Activated CD4-positive, alpha-beta memory T cell treated with anti-CD3 and anti-CD28 coated beads, Interleukin-2, amount 10 ng/mL, durations not matched to agents 7 days and 5 days (primary cell): Measurements from ENCODE around the gene WDFY3. TPM values are rescaled to one million over a fixed set of nuclear protein-coding genes. Genes with fewer than 3 reads are reported as not detected.

Source experiments
- CTCF ChIA-PET: fragments of 350-600 bp; sonication (Branson Sonifier 250); formaldehyde crosslinking; loops from one replicate; lab custom pipeline; 2021; ENCODE audit warnings: antibody characterized with exemption, inconsistent platforms; lab: Charles Lee
- POLR2A ChIA-PET: fragments of 350-600 bp; sonication (Branson Sonifier 250); formaldehyde crosslinking; loops from one replicate; lab custom pipeline; 2021; ENCODE audit warnings: antibody characterized with exemption; lab: Charles Lee
- DNase-seq: peaks from one replicate; pipeline ENCODE4 v3.0.0-alpha.2; 2020
- H3K27ac Mint-ChIP-seq: one replicate; pipeline ENCODE4 v1.8.0; 2021; ENCODE audit warnings: mild to moderate bottlenecking, mixed read lengths
- H3K27me3 Mint-ChIP-seq: one replicate; pipeline ENCODE4 v1.8.0; 2021; ENCODE audit warnings: mixed read lengths
- H3K36me3 Mint-ChIP-seq: one replicate; pipeline ENCODE4 v1.8.0; 2021; ENCODE audit warnings: low read depth, mixed read lengths
- H3K4me1 Mint-ChIP-seq: one replicate; pipeline ENCODE4 v1.8.0; 2021; ENCODE audit warnings: mixed read lengths
- H3K4me3 Mint-ChIP-seq: one replicate; pipeline ENCODE4 v1.8.0; 2021; ENCODE audit warnings: mild to moderate bottlenecking, mixed read lengths
- H3K9me3 Mint-ChIP-seq: one replicate; pipeline ENCODE4 v1.8.0; 2021; ENCODE audit warnings: mixed read lengths
- total RNA-seq, 2 experiments: library from RNA; stranded (reverse); gene quantifications; one replicate each; pipeline ENCODE4 v1.2.3, GENCODE V29; 2021

Gene WDFY3
- total RNA-seq, 2 experiments from 2014 or later, result 1.4 to 1.5 TPM

GRCh38 chr4:84639145-84639544, 327.3 kb downstream of the WDFY3 start:
- no peak for DNase-seq

DNA sequence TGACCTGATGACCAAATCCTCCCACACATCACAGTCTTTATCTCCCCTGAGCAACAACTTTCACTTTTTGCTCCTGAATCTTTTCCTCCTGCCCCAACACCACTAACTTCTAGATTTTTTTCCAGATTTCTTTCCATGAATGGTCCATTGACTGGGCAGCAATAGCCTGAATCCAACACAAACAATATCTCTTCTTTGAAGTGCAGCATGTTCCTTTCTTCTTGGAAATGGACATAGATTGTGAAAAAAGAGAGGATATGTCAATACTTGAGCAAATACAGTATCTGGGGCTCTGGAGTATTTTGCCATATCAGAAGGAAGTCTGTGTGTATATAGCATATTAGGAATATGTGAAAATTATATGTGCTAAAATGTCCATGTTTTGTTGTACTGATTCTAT, 328.4 kb downstream of the WDFY3 start:
- Mint-ChIP-seq H3K4me1 (no peaks in the 10 kb centered on the region), H3K9me3 (peaks cover 3% of the 10 kb centered on the region), H3K4me3 (no peak overlapping the region), H3K27me3 (no peaks in the 10 kb centered on the region), H3K27ac (no peak overlapping the region), H3K36me3 (no peaks in the 10 kb centered on the region)
- ChIA-PET CTCF (no interaction called here), POLR2A (no interaction called here)
- DNase-seq, result no peak

More at GRCh38 chr4:84639145-84639544, 327.3 kb downstream of the WDFY3 start:
- H3K27me3 Mint-ChIP-seq, result no peaks in the 10 kb centered on the region
- H3K4me3 Mint-ChIP-seq, result no peak overlapping the region
- H3K27ac Mint-ChIP-seq, result no peak overlapping the region
- no peaks in the 10 kb centered on the region for H3K36me3 Mint-ChIP-seq
- H3K9me3 Mint-ChIP-seq, result peaks cover 3% of the 10 kb centered on the region
- ChIA-PET POLR2A (no interaction called here), CTCF (no interaction called here)
- H3K4me1 Mint-ChIP-seq, result no peaks in the 10 kb centered on the region

GRCh38 chr4:84634961-84635360, 331.5 kb downstream of the WDFY3 start:
- ChIA-PET POLR2A (no interaction called here), CTCF (no interaction called here)
- no peaks in the 10 kb centered on the region for H3K4me1 Mint-ChIP-seq
- no peak overlapping the region for H3K27ac Mint-ChIP-seq
- H3K4me3 Mint-ChIP-seq, result no peak overlapping the region
- peaks cover 3% of the 10 kb centered on the region for H3K9me3 Mint-ChIP-seq
- no peaks in the 10 kb centered on the region for H3K27me3 Mint-ChIP-seq
- DNase-seq, result no peak
- no peaks in the 10 kb centered on the region for H3K36me3 Mint-ChIP-seq

DNA sequence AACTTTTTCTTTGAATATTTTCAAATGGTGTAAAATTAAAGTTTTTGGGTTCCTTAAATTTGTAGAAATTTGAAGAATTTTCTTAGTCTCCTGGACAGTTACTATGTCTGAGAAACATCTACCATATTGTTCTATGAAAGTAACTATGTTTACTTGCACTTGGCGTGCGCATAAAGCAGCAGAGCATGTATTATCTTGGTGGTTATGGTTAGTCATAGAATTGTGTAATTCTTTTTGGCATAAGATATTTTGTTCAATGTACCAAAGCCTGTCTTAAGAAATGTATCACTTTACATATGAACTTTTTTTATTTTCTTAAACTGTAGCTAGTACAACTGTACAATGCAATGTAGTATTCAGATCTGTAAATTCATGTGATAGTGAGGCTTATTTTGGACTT, 334.4 kb downstream of the WDFY3 start:
- CTCF ChIA-PET, result no interaction called here
- Mint-ChIP-seq H3K27me3 (no peaks in the 10 kb centered on the region), H3K9me3 (peaks cover 3% of the 10 kb centered on the region)

GRCh38 chr4:84631573-84631972, 334.9 kb downstream of the WDFY3 start:
- peaks cover 3% of the 10 kb centered on the region for H3K9me3 Mint-ChIP-seq
- no peak overlapping the region for H3K4me3 Mint-ChIP-seq
- ChIA-PET POLR2A (no interaction called here), CTCF (no interaction called here)
- no peak for DNase-seq
- H3K27ac Mint-ChIP-seq, result no peak overlapping the region
- no peaks in the 10 kb centered on the region for H3K27me3 Mint-ChIP-seq
- no peaks in the 10 kb centered on the region for H3K36me3 Mint-ChIP-seq
- no peaks in the 10 kb centered on the region for H3K4me1 Mint-ChIP-seq

More for the DNA sequence above, 334.4 kb downstream of the WDFY3 start:
- Mint-ChIP-seq H3K36me3 (no peaks in the 10 kb centered on the region), H3K4me1 (no peaks in the 10 kb centered on the region), H3K4me3 (no peak overlapping the region), H3K27ac (no peak overlapping the region)
- POLR2A ChIA-PET, result no interaction called here
- DNase-seq, result no peak

GRCh38 chr4:84626673-84627072, 339.8 kb downstream of the WDFY3 start:
- Mint-ChIP-seq H3K27ac (no peak overlapping the region), H3K4me3 (no peak overlapping the region), H3K27me3 (no peaks in the 10 kb centered on the region), H3K36me3 (no peaks in the 10 kb centered on the region), H3K9me3 (no peaks in the 10 kb centered on the region), H3K4me1 (no peaks in the 10 kb centered on the region)
- DNase-seq, result no peak
- POLR2A ChIA-PET, result no interaction called here
- CTCF ChIA-PET, result no interaction called here

DNA sequence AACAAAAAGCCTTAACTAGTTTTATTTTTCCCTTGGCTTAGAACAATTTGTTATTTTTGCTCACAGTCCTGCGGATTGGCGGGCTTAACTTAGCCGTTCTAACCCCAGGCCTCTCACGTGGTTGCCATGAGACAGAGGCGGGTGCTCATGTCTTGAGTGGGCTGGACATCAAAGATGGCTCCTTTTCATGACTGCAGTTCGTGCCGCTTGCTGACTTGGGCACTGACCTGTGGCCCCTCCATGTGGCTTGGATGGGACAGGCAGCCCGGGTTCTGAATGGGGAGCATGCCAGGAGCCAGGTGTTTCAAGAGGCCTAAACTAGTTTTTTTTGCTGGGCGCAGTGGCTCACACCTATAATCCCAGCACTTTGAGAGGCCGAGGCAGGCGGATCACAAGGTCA, 342.8 kb downstream of the WDFY3 start:
- H3K27ac Mint-ChIP-seq, result no peak overlapping the region
- H3K36me3 Mint-ChIP-seq, result no peaks in the 10 kb centered on the region
- no peak overlapping the region for H3K4me3 Mint-ChIP-seq
- ChIA-PET CTCF (no interaction called here), POLR2A (no interaction called here)
- no peaks in the 10 kb centered on the region for H3K9me3 Mint-ChIP-seq
- no peaks in the 10 kb centered on the region for H3K4me1 Mint-ChIP-seq
- H3K27me3 Mint-ChIP-seq, result no peaks in the 10 kb centered on the region
- DNase-seq, result no peak

DNA sequence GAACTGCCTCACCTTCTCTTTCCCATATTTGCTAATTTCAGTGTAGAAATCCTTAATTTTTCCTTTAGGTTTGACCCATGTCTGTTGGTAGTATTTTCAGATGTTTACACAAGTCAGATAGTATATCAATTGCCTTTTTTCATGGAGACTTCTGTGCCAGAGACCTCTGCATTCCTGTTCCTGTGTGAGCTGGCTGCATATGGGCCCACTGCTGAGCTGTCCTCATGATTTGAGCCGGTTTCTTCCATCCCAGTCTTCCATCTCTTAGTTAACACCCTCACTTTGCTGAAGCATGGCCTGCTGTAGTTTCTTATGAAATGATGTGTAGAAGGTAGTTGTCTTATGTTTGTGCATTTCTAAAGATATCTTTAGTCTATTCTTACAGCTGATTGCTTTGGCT, 343.5 kb downstream of the WDFY3 start:
- H3K36me3 Mint-ChIP-seq, result no peaks in the 10 kb centered on the region
- CTCF ChIA-PET, result no interaction called here
- H3K4me3 Mint-ChIP-seq, result no peak overlapping the region
- no peaks in the 10 kb centered on the region for H3K27me3 Mint-ChIP-seq
- POLR2A ChIA-PET, result no interaction called here
- H3K4me1 Mint-ChIP-seq, result no peaks in the 10 kb centered on the region
- no peak overlapping the region for H3K27ac Mint-ChIP-seq
- H3K9me3 Mint-ChIP-seq, result no peaks in the 10 kb centered on the region
- no peak for DNase-seq
